ENCODE measurements around the gene TMEM117. TPM values are rescaled to one million over a fixed set of nuclear protein-coding genes. Genes with fewer than 3 reads are reported as not detected.

Gene TMEM117
- total RNA-seq, 1 donor from 2014 or later, result 8.5 TPM

DNA sequence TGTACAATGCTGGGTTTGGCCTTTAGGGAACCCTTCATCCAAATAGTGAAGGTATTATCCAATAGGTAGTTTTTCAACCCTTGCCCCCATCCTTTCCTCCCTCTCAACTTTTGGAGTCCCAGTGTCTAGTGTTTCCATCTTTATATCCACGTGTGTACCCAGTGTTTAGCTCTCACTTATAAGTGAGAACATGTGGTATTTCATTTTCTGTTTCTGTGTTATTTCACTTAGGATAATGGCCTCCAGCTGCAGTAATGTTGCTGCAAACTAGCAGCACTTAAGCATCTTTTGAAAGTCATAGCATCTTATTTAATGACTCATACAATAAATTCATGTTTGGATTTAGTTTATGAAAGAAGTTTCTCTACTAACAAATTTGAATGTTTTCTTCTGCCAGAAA is 597.8 kb downstream of the TMEM117 start:
- no peak for DNase-seq (ENCODE audit: extremely low read depth, low read depth, low spot score)

DNA sequence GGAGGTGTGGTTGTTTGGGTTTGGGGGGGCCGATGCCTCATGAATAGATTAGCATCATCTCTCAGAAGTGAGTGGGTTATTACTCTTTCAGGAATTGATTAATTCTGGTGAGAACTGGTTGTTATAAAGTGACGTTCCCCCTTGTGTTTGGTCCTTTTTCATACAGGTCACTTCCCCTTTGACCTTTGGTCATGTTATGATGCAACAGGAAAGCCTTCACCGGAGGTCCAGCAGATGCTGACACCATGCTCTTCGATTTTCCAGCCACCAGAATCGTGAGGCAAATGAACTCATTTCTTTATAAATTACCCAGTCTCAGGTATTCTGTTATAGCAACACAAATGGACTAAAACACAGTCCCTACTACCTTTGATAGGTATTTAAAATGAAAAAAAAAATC is 600.9 kb downstream of the TMEM117 start:
- no peak for DNase-seq (ENCODE audit: extremely low read depth, low read depth, low spot score)

Other genes starting within 250 kb of the TMEM117 start
- gene PUS7L, start 77.3 kb upstream of the TMEM117 start, total RNA-seq, result 8.3 and 11.6 TPM in 2 replicates
- gene IRAK4, start 77.1 kb upstream of the TMEM117 start, total RNA-seq, result 12.3 and 16.4 TPM in 2 replicates
- 85.6 and 90.3 TPM in 2 replicates for gene TWF1, start 29.8 kb upstream of the TMEM117 start, total RNA-seq

Data from glomerular endothelial cell (primary cell).